ENCODE data around the gene AP3B2.
"Not testable (repeated sequence)": the region's sequence is repeated elsewhere in the genome, so short reads cannot be mapped to it uniquely, and the experiment has no call there.

Gene AP3B2

DNA sequence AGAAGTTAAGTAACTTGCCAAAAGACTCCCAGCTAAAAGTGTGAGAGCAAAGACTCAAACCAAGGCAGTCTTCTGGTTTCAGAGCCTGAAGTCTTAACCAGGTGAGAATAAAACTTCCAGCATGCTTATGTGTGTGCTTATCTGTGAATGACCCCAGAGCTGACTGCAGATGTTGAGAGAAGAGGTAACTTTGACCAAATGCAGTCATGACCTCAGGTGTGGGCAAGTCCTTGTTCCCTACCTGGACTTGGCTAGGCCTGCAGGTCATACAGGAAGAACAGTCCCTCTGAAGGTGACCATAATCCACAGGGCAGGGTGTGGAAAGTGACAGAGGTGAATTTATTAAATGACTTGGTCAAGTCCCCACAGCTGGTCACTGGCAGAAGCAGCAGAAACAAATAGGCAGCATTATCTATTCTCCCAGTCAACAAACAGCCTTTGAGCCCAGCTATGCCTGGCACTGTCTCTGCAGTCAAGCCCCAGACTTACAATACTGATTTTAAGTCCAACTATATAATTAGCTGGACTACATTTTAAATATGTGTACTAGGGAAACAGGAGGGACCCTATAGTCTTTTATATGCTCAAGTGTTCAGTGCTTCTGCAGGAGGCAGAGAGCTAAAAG lies 59.5 kb downstream of the AP3B2 start:
- in situ Hi-C loops (cut with MboI; ENCODE audit: low sequenced_read_pairs): no loop called here

DNA sequence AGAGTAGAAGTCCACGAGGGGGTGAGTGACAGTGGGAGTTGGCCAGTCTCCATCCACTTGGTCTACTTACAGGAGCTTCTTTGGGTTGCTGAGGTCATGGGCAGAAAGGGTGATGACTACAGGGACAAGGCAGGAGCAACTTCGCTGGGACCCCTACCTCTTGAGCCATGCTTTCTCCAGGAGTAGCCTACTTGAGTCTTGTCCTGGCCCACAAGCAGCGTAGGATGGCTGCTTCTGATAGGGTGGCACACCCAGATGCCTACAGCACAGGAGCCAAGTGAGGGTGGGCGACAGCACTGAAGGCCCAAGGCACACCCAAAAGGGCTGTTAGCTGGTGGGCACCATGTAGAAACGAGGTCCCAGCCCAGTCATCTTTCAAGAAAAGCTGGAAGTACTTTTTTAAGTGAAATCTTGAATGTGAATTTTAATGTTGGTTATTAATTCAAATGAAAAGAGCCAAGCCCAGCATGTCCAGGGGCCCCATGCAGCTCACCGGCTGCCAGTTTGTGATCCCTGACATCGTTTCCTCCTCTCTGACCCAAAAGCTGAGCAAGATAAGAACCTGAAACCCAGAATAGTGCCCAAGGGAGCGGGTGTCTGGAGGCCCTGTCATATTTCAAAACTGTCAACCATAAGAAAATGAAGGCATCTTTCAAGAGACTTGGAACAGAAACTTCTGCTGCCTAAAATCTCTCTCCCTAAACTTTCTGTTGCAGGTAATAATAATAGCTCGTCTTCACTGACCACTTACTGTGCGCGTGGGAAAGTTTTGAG lies 60.3 kb downstream of the AP3B2 start:
- in situ Hi-C loops (cut with MboI; ENCODE audit: low sequenced_read_pairs): no loop called here

- in situ Hi-C loops (cut with MboI; ENCODE audit: low sequenced_read_pairs): no loop called here
These were observed 61.2 kb downstream of the AP3B2 start for GRCh38 chr15:82648257-82649103.

DNA sequence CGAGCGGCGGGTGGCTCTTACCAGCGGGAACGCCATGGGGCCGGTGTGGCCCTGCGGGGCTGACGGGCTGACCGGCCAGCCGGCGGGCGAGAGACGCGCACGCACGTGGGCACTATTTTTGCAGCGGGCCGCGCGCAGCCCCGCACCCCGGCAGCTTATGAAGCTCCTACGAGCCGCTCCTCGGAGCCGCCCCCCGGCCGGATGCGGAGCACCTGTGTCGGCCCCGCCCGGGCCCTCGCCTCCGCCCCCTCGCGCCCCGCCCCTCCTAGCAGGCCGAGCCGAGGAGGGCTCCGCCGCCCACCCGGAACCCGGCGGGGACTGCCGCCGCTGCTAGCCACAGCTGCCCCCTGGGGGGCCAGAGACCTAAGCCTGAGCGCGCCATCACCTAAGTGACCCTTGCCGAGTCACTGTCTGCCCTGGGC lies 61.8 kb downstream of the AP3B2 start:
- in situ Hi-C loops (cut with MboI; ENCODE audit: low sequenced_read_pairs): no loop called here

- in situ Hi-C loops (cut with MboI; ENCODE audit: low sequenced_read_pairs): no loop called here
These were observed 62.4 kb downstream of the AP3B2 start, which contains the start of gene CPEB1 for GRCh38 chr15:82647045-82647834. Gene CPEB1 (minus strand): TSS chr15:82647363. CDS start chr15:82628459, 18,904 bp downstream.

GRCh38 chr15:82646250-82647044 lies 63.2 kb downstream of the AP3B2 start:
- in situ Hi-C loops (cut with MboI; ENCODE audit: low sequenced_read_pairs): no loop called here

DNA sequence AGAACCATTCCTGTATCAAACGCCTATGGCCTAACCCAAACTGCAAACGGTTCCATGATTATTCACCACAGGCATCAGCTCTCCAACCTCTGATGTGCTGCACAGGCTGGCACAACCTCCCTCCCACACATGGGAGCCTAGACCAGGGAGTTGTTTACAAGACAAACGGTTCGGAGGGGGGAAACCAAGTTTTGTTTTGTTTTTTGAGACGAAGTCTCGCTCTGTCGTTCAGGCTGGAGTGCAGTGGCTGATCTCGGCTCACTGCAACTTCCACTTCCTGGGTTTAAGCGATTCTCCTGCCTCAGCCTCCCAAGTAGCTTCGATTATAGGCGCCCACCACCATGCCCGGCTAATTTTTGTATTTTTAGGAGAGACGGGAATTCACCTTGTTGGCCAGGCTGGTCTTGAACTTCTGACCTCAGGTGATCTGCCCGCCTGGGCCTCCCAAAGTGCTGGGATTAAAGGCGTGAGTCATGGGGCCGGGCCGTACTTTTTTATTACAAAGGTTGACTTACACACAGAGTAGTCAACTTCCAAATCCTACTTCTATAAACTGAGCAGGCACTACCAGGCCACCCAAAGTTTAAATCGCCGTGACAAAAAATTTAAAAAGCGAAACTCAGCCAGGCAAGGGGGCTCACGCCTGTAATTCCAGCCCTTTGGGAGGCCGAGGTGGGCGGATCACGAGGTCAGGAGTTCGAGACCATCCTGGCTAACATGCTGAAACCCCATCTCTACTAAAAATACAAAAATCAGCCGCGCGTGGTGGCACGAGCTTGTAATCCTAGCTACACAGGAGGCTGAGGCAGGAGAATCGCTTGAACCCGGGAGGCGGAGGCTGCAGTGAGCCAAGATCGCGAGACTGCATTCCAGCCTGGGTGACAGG lies 64.5 kb downstream of the AP3B2 start:
- in situ Hi-C loops (cut with MboI; ENCODE audit: low sequenced_read_pairs): not testable (repeated sequence)

- in situ Hi-C loops (cut with MboI; ENCODE audit: low sequenced_read_pairs): no loop called here
These were observed 65.7 kb downstream of the AP3B2 start for GRCh38 chr15:82643992-82644391.

DNA sequence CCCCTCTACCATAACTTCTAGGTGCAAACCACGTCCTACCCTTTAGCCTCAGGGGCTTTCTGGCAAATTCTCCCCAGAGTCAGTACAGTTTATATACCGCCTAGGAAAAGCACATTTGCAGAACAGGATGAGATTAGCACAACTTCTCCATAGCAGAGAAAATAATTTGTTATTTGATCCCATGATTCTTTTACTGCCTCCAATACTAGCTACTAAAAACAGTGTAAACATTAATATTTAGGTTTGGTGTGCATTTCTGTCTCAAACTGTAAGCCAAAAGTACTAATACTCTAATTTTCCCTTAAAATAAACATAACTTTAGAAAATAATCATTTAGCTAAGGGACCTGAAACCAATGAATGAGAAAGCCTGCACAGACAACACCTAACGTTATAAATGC lies 67.0 kb downstream of the AP3B2 start:
- in situ Hi-C loops (cut with MboI; ENCODE audit: low sequenced_read_pairs): no loop called here

DNA sequence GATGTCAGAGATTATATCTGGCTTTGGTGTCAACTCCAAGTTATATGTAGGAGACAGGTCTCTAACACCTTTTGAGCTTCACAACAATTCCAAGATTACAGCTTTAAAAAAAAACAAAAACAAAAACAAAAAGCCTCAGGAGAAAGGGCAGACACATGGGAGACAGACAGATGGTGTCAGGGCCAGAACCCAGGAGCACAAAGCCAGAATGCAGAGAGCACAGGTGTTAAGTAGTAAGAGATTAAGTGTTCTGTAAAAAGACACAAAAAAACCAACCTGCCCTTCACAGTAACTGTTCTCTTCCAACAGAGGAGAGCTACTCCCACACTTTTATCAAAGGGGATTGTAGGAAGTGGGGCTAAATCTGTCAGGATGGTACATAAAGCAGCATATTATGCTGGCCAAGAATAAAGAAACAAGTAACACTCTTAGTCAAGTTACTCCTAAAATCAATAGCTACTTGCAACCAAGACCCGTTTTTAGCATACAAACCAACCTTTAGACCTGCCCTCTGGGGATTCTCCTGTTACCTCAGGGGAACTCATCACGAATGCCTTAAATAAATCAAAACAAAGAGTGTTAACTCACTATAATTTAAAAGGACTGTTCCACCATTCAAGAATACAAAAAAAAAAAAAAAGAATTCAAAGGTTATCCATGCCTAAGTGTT lies 68.4 kb downstream of the AP3B2 start:
- in situ Hi-C loops (cut with MboI; ENCODE audit: low sequenced_read_pairs): no loop called here

GRCh38 chr15:82640672-82641071 lies 69.0 kb downstream of the AP3B2 start:
- in situ Hi-C loops (cut with MboI; ENCODE audit: low sequenced_read_pairs): no loop called here

DNA sequence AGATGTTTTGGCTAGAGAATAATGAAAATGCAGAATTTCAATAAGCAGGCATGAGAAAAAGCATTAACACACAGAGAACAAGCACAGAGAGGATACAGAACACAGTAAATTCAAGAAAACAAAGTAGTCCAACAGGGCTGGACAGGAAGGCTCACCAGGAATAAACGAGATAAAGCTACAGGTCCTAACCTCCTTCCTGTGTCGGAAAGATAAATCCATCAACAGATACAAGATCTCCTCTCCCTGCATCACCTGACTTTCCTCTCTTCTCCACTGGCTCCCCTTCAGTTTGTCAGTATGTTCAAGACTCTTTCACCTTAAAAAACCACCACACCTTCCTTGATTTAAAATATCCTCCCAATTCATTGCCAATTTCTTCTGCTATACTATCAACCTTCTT lies 73.9 kb downstream of the AP3B2 start:
- in situ Hi-C loops (cut with MboI; ENCODE audit: low sequenced_read_pairs): no loop called here

- in situ Hi-C loops (cut with MboI; ENCODE audit: low sequenced_read_pairs): no loop called here
These were observed 79.6 kb downstream of the AP3B2 start for GRCh38 chr15:82630033-82630432.

GRCh38 chr15:82625136-82625535 lies 84.5 kb downstream of the AP3B2 start:
- in situ Hi-C loops (cut with MboI; ENCODE audit: low sequenced_read_pairs): no loop called here

GRCh38 chr15:82624438-82624837 lies 85.2 kb downstream of the AP3B2 start:
- in situ Hi-C loops (cut with MboI; ENCODE audit: low sequenced_read_pairs): no loop called here

GRCh38 chr15:82624008-82624407 lies 85.7 kb downstream of the AP3B2 start:
- in situ Hi-C loops (cut with MboI; ENCODE audit: low sequenced_read_pairs): no loop called here

- in situ Hi-C loops (cut with MboI; ENCODE audit: low sequenced_read_pairs): no loop called here
These were observed 87.7 kb downstream of the AP3B2 start for GRCh38 chr15:82621970-82622369.

DNA sequence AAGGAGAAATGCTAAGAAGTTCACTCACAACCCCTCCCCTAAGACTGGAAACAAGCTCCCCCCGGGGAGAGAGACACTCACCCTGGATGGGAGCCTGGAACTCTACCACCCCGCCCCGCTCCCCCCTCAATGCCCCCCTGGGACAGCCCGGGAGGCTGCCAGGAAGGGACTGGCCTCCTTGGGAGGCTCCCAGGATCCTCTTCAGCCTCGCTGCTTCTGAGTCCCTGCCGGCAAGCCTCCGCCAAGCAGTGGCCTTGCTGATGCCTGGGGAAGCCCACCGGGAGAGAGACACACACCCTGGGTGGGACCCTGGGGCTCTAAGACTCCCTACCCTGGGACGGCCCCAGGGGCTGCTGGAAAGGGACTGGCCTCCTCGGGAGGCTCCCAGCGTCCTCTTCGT lies 95.9 kb downstream of the AP3B2 start:
- in situ Hi-C loops (cut with MboI; ENCODE audit: low sequenced_read_pairs): no loop called here
